T-helper 2 cell treated with Interferon-gamma antibody and Interleukin-4, amounts not matched to agents 100 ng/mL and 5 ng/mL, for 36 hours (primary cell): ENCODE measurements around the gene FCHSD1. TPM values are rescaled to one million over a fixed set of nuclear protein-coding genes. Genes with fewer than 3 reads are reported as not detected.

Experiments used
- intact Hi-C: fragments of 100-400 bp; cut with micrococcal nuclease; formaldehyde crosslinking; loops from one replicate; pipeline ENCODE4 v1.15.1; 2023
- total RNA-seq: library from RNA; stranded (reverse); gene quantifications from 2 replicates; pipeline ENCODE4 v1.2.3, GENCODE V29; 2022

The FCHSD1 gene
- total RNA-seq, 1 donor from 2014 or later: 55.1 TPM

DNA sequence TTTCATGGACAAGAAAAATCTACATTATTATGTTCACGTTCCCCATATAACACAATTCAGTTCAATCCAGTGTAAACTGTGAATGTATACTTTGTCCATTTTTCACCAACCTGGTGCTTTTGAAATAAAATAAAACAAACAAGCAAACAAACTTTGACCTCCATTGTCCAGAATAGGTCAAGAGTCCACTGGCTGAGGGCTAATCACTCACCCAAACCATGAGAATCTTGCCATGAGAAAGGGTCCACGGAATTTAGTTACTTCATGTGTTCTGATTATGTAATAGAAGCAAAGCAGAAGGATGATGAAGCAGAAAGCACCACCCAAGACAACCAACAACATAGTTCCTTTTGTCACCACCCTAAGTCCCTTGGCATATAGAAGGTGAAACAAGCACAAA, 61.1 kb downstream of the FCHSD1 start:
- intact Hi-C loops: loop anchor here (5.0 kb wide), 1 partner anchor 287 kb away; the partner anchor contains the start of gene PCDH1

Other genes with a start within 250 kb of the FCHSD1 start
- 0.25 and 0.34 TPM in 2 replicates for gene PCDHGA9, start 248.6 kb downstream of the FCHSD1 start, total RNA-seq
- gene PCDHGB6, start 243.4 kb downstream of the FCHSD1 start, total RNA-seq: 0.25 and 0.41 TPM in 2 replicates
- gene PCDHGA10, start 238.4 kb downstream of the FCHSD1 start, total RNA-seq: 0.34 and 0.41 TPM in 2 replicates
- gene PCDHGB7, start 233.7 kb downstream of the FCHSD1 start, total RNA-seq: 0.20 and 0.39 TPM in 2 replicates
- gene PCDHGA11, start 230.4 kb downstream of the FCHSD1 start, total RNA-seq: 0.11 and 0.25 TPM in 2 replicates
- 0.16 and 0.18 TPM in 2 replicates for gene PCDHGA12, start 220.9 kb downstream of the FCHSD1 start, total RNA-seq
- gene PCDHGC3, start 175.5 kb downstream of the FCHSD1 start, total RNA-seq: 0.07 and 0.18 TPM in 2 replicates
- gene PCDHGC4, start 166.4 kb downstream of the FCHSD1 start, total RNA-seq: 0.05 TPM in 1 of 2 replicates, not detected in the other
- gene PCDHGC5, start 162.3 kb downstream of the FCHSD1 start, total RNA-seq: not detected in 2 replicates
- 289 and 299 TPM in 2 replicates for gene DIAPH1, start 32.4 kb downstream of the FCHSD1 start, total RNA-seq
- gene HDAC3, start 14.6 kb downstream of the FCHSD1 start, total RNA-seq: 80.8 and 85.3 TPM in 2 replicates
- gene RELL2, start 14.4 kb downstream of the FCHSD1 start, total RNA-seq: 20.1 and 21.1 TPM in 2 replicates
- gene ARAP3, start 30.8 kb upstream of the FCHSD1 start, total RNA-seq: 7.2 and 7.9 TPM in 2 replicates
- gene PCDH1, start 227.0 kb upstream of the FCHSD1 start, total RNA-seq: not detected in 2 replicates